GM12892 (cell line): ENCODE data around the gene NANOS3.

ENCODE experiments used
- POLR2A ChIP-seq: IDR thresholded peaks from 2 replicates; pipeline ENCODE4 v1.6.1; 2011; ENCODE audit warnings: low read depth, low read length, control low read depth
- POLR2AphosphoS5 ChIP-seq: IDR thresholded peaks from 2 replicates; pipeline ENCODE4 v1.6.1; 2011; ENCODE audit warnings: low read depth, low read length, control low read depth

DNA sequence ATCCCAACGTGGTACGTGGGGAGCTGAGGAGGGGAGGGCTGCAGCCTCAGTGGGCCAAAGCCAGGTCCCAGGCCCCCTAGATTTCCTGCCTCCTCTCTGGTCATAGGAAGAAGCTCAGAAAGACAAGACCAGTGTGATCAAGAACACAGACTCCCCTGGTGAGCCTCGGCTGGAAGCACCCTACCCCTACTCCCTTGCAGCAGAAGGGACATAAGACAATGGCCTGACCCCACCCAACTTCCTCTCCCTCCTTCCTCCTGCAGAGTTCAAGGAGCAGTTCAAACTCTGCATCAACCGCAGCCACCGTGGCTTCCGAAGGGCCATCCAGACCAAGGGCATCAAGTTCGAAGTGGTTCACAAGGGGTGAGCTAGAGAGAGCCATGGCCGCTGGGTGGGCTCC lies 49.8 kb downstream of the NANOS3 start:
- TF ChIP-seq POLR2AphosphoS5, result no peak
- no peak for TF ChIP-seq POLR2A
